ENCODE data around the gene SAMD1.

DNA sequence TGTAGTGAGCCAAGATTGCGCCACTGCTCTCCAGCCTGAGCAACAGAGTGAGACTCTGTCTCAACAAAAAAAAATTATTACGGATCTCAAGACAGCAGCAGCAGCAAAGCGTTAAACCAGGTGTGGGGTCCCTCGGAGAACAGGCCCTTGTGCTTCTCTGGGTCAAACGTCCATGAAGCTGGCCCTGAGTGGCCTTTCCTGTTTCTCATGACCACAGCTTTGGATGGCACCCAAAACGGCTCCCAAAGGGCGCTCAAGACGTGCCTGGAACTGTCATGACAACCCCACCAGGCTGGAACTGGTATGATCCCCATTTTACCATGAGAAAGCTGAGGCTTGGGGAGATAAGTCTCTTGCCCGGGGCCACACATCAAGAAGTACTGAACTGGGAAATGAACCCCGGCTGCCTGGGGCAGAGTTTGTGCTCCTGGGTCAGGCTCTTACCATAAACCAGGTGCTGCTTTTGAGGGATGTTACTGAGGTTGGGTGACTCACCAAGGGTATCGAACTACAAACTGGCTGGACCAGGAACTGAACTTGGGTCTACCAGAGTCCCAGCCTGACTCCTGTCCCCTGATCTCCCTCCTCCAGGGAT is 11.6 kb upstream of the SAMD1 start:
- TF ChIP-seq EZH2 (IDR thresholded peaks at IDR 0.05) (no peak), POLR2AphosphoS5 (IDR thresholded peaks at IDR 0.05; ENCODE audit: borderline replicate concordance, low read depth, low read length) (no peak), FOXP2 (optimal IDR thresholded peaks at IDR 0.05; ENCODE audit: control extremely low read depth, extremely low read length, insufficient read depth) (no peak)
